Mesenchymal stem cell (in vitro differentiated cells and primary cell): ENCODE measurements around the gene C19orf47.

Source experiments
- DNase-seq: peaks from one replicate; pipeline ENCODE4 v3.0.0-alpha.2; 2013
- H2AFZ ChIP-seq: one replicate; pipeline ENCODE4 v1.6.1; 2013; ENCODE audit warnings: low read depth, mild to moderate bottlenecking, control low read depth, inconsistent platforms, low read length, moderate library complexity
- H2AK5ac ChIP-seq: 2 replicates; pipeline ENCODE4 v1.6.1; 2013; ENCODE audit warnings: low read length, moderate library complexity, mild to moderate bottlenecking, inconsistent platforms; ENCODE audit not compliant: severe bottlenecking
- H2BK120ac ChIP-seq: one replicate; pipeline ENCODE4 v1.6.1; 2013; ENCODE audit warnings: low read depth, mild to moderate bottlenecking, inconsistent platforms, low read length, moderate library complexity
- H2BK12ac ChIP-seq, 2 experiments: one replicate each; pipeline ENCODE4 v1.6.1; 2013; ENCODE audit warnings: inconsistent platforms in 2 of 2, low read length in 2 of 2, mild to moderate bottlenecking in 2 of 2, moderate library complexity in 2 of 2, control low read depth in 1 of 2
- H2BK15ac ChIP-seq: one replicate; pipeline ENCODE4 v1.6.1; 2013; ENCODE audit warnings: mild to moderate bottlenecking, low read depth, inconsistent platforms; ENCODE audit not compliant: poor library complexity, severe bottlenecking
- H2BK5ac ChIP-seq: 2 replicates; pipeline ENCODE4 v1.6.1; 2013; ENCODE audit warnings: low read depth, mild to moderate bottlenecking, low read length, control low read depth, inconsistent platforms; ENCODE audit not compliant: poor library complexity, severe bottlenecking
- H3K14ac ChIP-seq, 2 experiments: one replicate each; pipeline ENCODE4 v1.6.1; 2013; ENCODE audit warnings: inconsistent platforms in 2 of 2, low read length in 2 of 2, control low read depth in 1 of 2, mild to moderate bottlenecking in 1 of 2, moderate library complexity in 1 of 2
- H3K18ac ChIP-seq, 2 experiments: one replicate each; pipeline ENCODE4 v1.6.1; 2013; ENCODE audit warnings: inconsistent platforms in 2 of 2, low read length in 2 of 2, control low read depth in 1 of 2, low read depth in 1 of 2, mild to moderate bottlenecking in 1 of 2
- H3K23ac ChIP-seq, 2 experiments: one replicate each; pipeline ENCODE4 v1.6.1; 2013; ENCODE audit warnings: inconsistent platforms in 2 of 2, low read length in 2 of 2, mild to moderate bottlenecking in 2 of 2, moderate library complexity in 2 of 2, control low read depth in 1 of 2
- H3K27ac ChIP-seq: 2 replicates; pipeline ENCODE4 v1.5.1; 2013; ENCODE audit warnings: mild to moderate bottlenecking, moderate library complexity, low read length, control low read depth, inconsistent platforms; ENCODE audit not compliant: poor library complexity, severe bottlenecking
- H3K27me3 ChIP-seq, 2 experiments: 2 replicates each; pipeline versions ENCODE4 v1.6.1 to v1.7.0; 2013; ENCODE audit warnings: low read length in 2 of 2, mild to moderate bottlenecking in 2 of 2, moderate library complexity in 2 of 2, control low read depth in 1 of 2, inconsistent platforms in 1 of 2; ENCODE audit not compliant: control insufficient read depth in 1 of 2, insufficient read depth in 1 of 2
- H3K36me3 ChIP-seq, 2 experiments: 2 replicates each; pipeline versions ENCODE4 v1.6.1 to v1.7.0; 2013; ENCODE audit warnings: low read length in 2 of 2, control low read depth in 1 of 2, inconsistent platforms in 1 of 2, low read depth in 1 of 2, mild to moderate bottlenecking in 1 of 2; ENCODE audit not compliant: insufficient read depth in 2 of 2, control insufficient read depth in 1 of 2
- H3K4ac ChIP-seq, 2 experiments: one replicate each; pipeline ENCODE4 v1.6.1; 2013; ENCODE audit warnings: inconsistent platforms in 2 of 2, low read length in 2 of 2, mild to moderate bottlenecking in 2 of 2, moderate library complexity in 2 of 2, control low read depth in 1 of 2, low read depth in 1 of 2
- H3K4me1 ChIP-seq: 2 replicates; pipeline ENCODE4 v1.6.1; 2013; ENCODE audit warnings: low read depth, low read length, control low read depth; ENCODE audit not compliant: control insufficient read depth, insufficient read depth
- H3K4me2 ChIP-seq: 2 replicates; pipeline ENCODE4 v1.6.1; 2013; ENCODE audit warnings: low read length, mild to moderate bottlenecking, inconsistent platforms; ENCODE audit not compliant: poor library complexity, severe bottlenecking
- H3K4me3 ChIP-seq, 2 experiments: 2 replicates each; pipeline versions ENCODE4 v1.5.1 to v1.7.0; 2013; ENCODE audit warnings: low read length in 2 of 2, mild to moderate bottlenecking in 2 of 2, control low read depth in 1 of 2, low read depth in 1 of 2; ENCODE audit not compliant: insufficient read depth in 1 of 2
- H3K79me1 ChIP-seq: replicated peaks from 2 replicates; pipeline ENCODE4 v1.6.1; 2013; ENCODE audit warnings: mild to moderate bottlenecking, control low read depth, low read length, inconsistent platforms; ENCODE audit not compliant: poor library complexity, severe bottlenecking
- H3K9ac ChIP-seq: 2 replicates; pipeline ENCODE4 v1.7.0; 2013; ENCODE audit warnings: mild to moderate bottlenecking, low read length, moderate library complexity
- H3K9me3 ChIP-seq: 2 replicates; pipeline ENCODE4 v1.7.0; 2013; ENCODE audit warnings: mild to moderate bottlenecking, low read length; ENCODE audit not compliant: control insufficient read depth
- H4K8ac ChIP-seq: one replicate; pipeline ENCODE4 v1.6.1; 2013; ENCODE audit warnings: inconsistent platforms, mild to moderate bottlenecking, low read length, moderate library complexity
- H4K91ac ChIP-seq: one replicate; pipeline ENCODE4 v1.6.1; 2013; ENCODE audit warnings: mild to moderate bottlenecking, low read length, inconsistent platforms
- WGBS: methylation state at CpG from one replicate; pipeline ENCODE4 v1.1.7; 2013; ENCODE audit warnings: mixed read lengths; 5-methylcytosine and 5-hydroxymethylcytosine counted together

C19orf47 gene

DNA sequence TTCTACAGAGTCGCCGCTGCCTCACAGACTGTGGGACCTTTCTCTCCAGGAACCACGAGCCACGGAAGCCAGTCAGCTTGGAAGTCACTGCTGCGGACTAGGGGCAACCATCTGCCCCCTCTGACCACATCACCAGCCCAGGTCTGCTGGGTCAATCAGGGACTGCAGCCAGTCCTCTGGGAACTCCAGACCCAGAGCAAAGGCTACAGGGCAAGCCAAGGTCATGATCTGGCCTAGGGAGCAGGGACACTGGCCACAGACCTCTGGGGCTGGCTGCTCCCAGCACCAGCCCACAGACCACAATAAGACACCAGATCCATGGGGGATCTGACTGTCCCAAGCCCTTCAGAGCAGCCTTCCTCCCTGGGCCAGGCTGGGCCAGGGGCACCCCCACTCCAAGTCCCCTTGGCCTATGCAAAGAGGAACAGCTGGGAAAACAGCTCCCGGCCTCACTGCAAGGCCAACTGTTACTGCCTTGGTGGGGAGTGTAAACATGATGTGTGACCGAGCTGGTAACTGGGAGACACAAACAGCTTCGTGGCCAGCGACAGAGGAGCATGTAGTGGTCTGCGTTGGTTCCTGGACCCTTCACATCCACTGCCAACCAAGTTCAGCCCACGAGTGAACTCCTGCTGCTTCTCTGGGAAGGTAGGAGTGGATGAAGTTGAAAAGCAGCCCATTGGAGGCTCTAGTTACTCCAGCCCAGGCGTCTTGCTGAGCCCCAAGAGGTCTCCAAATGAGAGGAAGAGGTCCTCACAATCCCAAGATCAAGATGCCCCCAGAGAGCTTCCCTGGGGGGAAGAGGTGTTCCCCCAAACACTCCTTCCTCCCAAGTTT, 64.6 kb downstream of the C19orf47 start:
- Histone ChIP-seq H3K9ac (peak overlapping the region; percentile 97), H4K8ac (peak overlapping the region; percentile 10), H3K14ac (peak overlapping the region in 1 of 2 experiments; percentile 22), H3K4ac (peak overlapping the region; percentile 25 to 43), H2BK5ac (no peak overlapping the region), H2AFZ (no peak overlapping the region), H2BK15ac (peak overlapping the region; percentile 37), H3K4me1 (peaks cover 37% of the 10 kb centered on the region), H3K18ac (peak overlapping the region in 1 of 2 experiments; percentile 28), H3K4me3 (peak overlapping the region in 1 of 2 experiments; percentile 90), H3K9me3 (no peaks in the 10 kb centered on the region), H3K4me2 (peak overlapping the region; percentile 74), H3K23ac (peak overlapping the region in 1 of 2 experiments; percentile 60), H2BK120ac (no peak overlapping the region), H4K91ac (no peak overlapping the region), H2AK5ac (peak overlapping the region; percentile 7), H3K27ac (peak overlapping the region; percentile 82), H3K79me1 (peaks cover 6% of the 10 kb centered on the region), H2BK12ac (peak overlapping the region; percentile 22 to 39), H3K36me3 (peaks cover 7 to 18% of the 10 kb centered on the region in 2 experiments), H3K27me3 (no peaks in the 10 kb centered on the region)
- DNase-seq: peak; percentile 45
- WGBS: 79% methylated on average over 11 of the region's 12 CpGs

GRCh38 chr19:40282920-40283319, 65.3 kb downstream of the C19orf47 start:
- H2BK12ac ChIP-seq: no peak overlapping the region
- H3K27me3 ChIP-seq: no peaks in the 10 kb centered on the region
- no peak overlapping the region for H4K8ac ChIP-seq
- H3K27ac ChIP-seq: peak overlapping the region; percentile 13
- H3K18ac ChIP-seq: no peak overlapping the region
- peaks cover 6% of the 10 kb centered on the region for H3K79me1 ChIP-seq
- no peak overlapping the region for H3K4ac ChIP-seq
- WGBS: 89% methylated on average over 4 of the region's 4 CpGs
- no peak overlapping the region for H3K4me2 ChIP-seq
- H2BK5ac ChIP-seq: no peak overlapping the region
- H4K91ac ChIP-seq: no peak overlapping the region
- no peak overlapping the region for H2BK15ac ChIP-seq
- H2AK5ac ChIP-seq: no peak overlapping the region
- no peak overlapping the region for H2AFZ ChIP-seq
- H3K9ac ChIP-seq: peak overlapping the region; percentile 97
- no peak for DNase-seq
- peak overlapping the region in 1 of 2 experiments; percentile 90 for H3K4me3 ChIP-seq
- H3K4me1 ChIP-seq: peaks cover 43% of the 10 kb centered on the region
- peaks cover 7 to 24% of the 10 kb centered on the region in 2 experiments for H3K36me3 ChIP-seq
- no peak overlapping the region for H2BK120ac ChIP-seq
- no peak overlapping the region for H3K14ac ChIP-seq
- H3K9me3 ChIP-seq: no peaks in the 10 kb centered on the region
- no peak overlapping the region for H3K23ac ChIP-seq

DNA sequence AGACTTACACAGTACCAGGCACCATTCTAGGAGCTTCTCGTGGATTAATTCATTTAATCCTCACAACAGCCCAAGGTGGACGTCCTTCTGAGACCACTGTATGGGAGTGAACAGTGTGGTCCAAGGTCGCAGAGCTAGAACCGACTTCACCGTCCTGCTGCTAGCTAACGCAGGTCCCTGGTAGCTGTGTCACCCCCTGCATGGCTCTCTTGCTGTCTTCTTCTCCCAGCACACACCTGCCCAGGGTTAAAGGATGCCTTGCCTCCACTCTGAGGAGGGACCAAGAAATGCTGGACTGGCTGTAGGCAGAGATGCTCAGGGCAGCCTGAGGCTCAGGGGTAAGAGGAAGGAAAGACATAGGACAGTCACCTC, 66.0 kb downstream of the C19orf47 start:
- H3K4me1 ChIP-seq: peaks cover 49% of the 10 kb centered on the region
- no peak overlapping the region for H3K27ac ChIP-seq
- peaks cover 7% of the 10 kb centered on the region for H3K79me1 ChIP-seq
- H3K4ac ChIP-seq: no peak overlapping the region
- H2AK5ac ChIP-seq: no peak overlapping the region
- H3K27me3 ChIP-seq: no peaks in the 10 kb centered on the region
- H3K36me3 ChIP-seq: peaks cover 7 to 24% of the 10 kb centered on the region in 2 experiments
- H4K91ac ChIP-seq: no peak overlapping the region
- H2AFZ ChIP-seq: no peak overlapping the region
- no peak overlapping the region for H3K4me3 ChIP-seq
- H2BK12ac ChIP-seq: no peak overlapping the region
- 94% methylated on average over 6 of the region's 6 CpGs for WGBS
- no peak overlapping the region for H3K14ac ChIP-seq
- H3K9ac ChIP-seq: peak overlapping the region; percentile 97
- H2BK5ac ChIP-seq: no peak overlapping the region
- H2BK120ac ChIP-seq: no peak overlapping the region
- no peak overlapping the region for H2BK15ac ChIP-seq
- no peak for DNase-seq
- H3K18ac ChIP-seq: no peak overlapping the region
- no peaks in the 10 kb centered on the region for H3K9me3 ChIP-seq
- no peak overlapping the region for H3K23ac ChIP-seq
- H3K4me2 ChIP-seq: no peak overlapping the region
- no peak overlapping the region for H4K8ac ChIP-seq

GRCh38 chr19:40281381-40282208, 66.6 kb downstream of the C19orf47 start:
- Histone ChIP-seq H3K4me2 (no peak overlapping the region), H2BK5ac (no peak overlapping the region), H3K27me3 (no peaks in the 10 kb centered on the region), H3K18ac (no peak overlapping the region), H3K27ac (no peak overlapping the region), H2BK12ac (no peak overlapping the region), H3K4ac (no peak overlapping the region), H4K8ac (no peak overlapping the region), H3K4me3 (no peak overlapping the region), H4K91ac (no peak overlapping the region), H3K23ac (no peak overlapping the region), H3K4me1 (peaks cover 50% of the 10 kb centered on the region), H2BK120ac (no peak overlapping the region), H3K79me1 (peaks cover 8% of the 10 kb centered on the region), H3K36me3 (peaks cover 7 to 24% of the 10 kb centered on the region in 2 experiments), H3K9me3 (no peaks in the 10 kb centered on the region), H3K9ac (peak overlapping the region; percentile 97), H3K14ac (no peak overlapping the region), H2BK15ac (no peak overlapping the region), H2AFZ (no peak overlapping the region), H2AK5ac (no peak overlapping the region)
- 91% methylated on average over 13 of the region's 14 CpGs for WGBS
- DNase-seq: no peak
